Measurements from ENCODE around the gene HDC.

- no peak for TF ChIP-seq CTCF (IDR thresholded peaks at IDR 0.05)
- no peak for TF ChIP-seq POLR2A (IDR thresholded peaks at IDR 0.05)
Observed at GRCh38 chr15:50202003-50202402, 63.5 kb downstream of the HDC start.

Data from tibial nerve (tissue), 3 donors.